Neural cell (in vitro differentiated cells): ENCODE results near the gene ADAMTS16. TPM values are rescaled to one million over a fixed set of nuclear protein-coding genes. Genes with fewer than 3 reads are reported as not detected.

Source experiments
- H2AFZ ChIP-seq: fragments of 200-600, 300-800 bp; sonication (generic), shearing (Covaris generic); 2 replicates; pipeline ENCODE4 v1.6.0; 2014; ENCODE audit warnings: low read depth, mild to moderate bottlenecking, antibody characterized with exemption, low read length, moderate library complexity
- H3F3A ChIP-seq: fragments of 200-600 bp; shearing (Covaris generic); 2 replicates; pipeline ENCODE4 v1.6.1; 2016; ENCODE audit warnings: mild to moderate bottlenecking, moderate library complexity, mixed read lengths, antibody characterized with exemption, low read length; ENCODE audit not compliant: insufficient read depth, poor library complexity, severe bottlenecking
- H3K27ac ChIP-seq: fragments of 200-600, 300-800 bp; sonication (generic), shearing (Covaris generic); 2 replicates; pipeline ENCODE4 v1.5.1; 2014; ENCODE audit warnings: mild to moderate bottlenecking, low read length, moderate library complexity
- H3K27me3 ChIP-seq: fragments of 300-800, 200-600 bp; sonication (generic), shearing (Covaris generic); 2 replicates; pipeline ENCODE4 v1.6.0; 2014; ENCODE audit warnings: mild to moderate bottlenecking, low read depth, low read length, moderate library complexity; ENCODE audit not compliant: insufficient read depth
- H3K36me3 ChIP-seq: fragments of 300-800, 200-600 bp; sonication (generic), shearing (Covaris generic); 2 replicates; pipeline ENCODE4 v1.5.1; 2014; ENCODE audit warnings: mild to moderate bottlenecking, antibody characterized with exemption, low read length, moderate library complexity; ENCODE audit not compliant: insufficient read depth
- H3K4me2 ChIP-seq: fragments of 300-800, 200-600 bp; sonication (generic), shearing (Covaris generic); 2 replicates; pipeline ENCODE4 v1.6.0; 2014; ENCODE audit warnings: mild to moderate bottlenecking, low read length
- H3K4me3 ChIP-seq: fragments of 300-800, 200-600 bp; sonication (generic), shearing (Covaris generic); 2 replicates; pipeline ENCODE4 v1.5.1; 2014; ENCODE audit warnings: mild to moderate bottlenecking, low read length, moderate library complexity
- H3K79me2 ChIP-seq: fragments of 200-600 bp; shearing (Covaris generic); replicated peaks from 2 replicates; pipeline ENCODE4 v1.6.0; 2014; ENCODE audit warnings: mild to moderate bottlenecking, low read length, moderate library complexity; ENCODE audit not compliant: insufficient read depth
- H3K9ac ChIP-seq: fragments of 300-800, 200-600 bp; sonication (generic), shearing (Covaris generic); 2 replicates; pipeline ENCODE4 v1.6.1; 2016; ENCODE audit warnings: mild to moderate bottlenecking, low read length, mixed read lengths
- H3K9me2 ChIP-seq: fragments of 200-600 bp; shearing (Covaris generic); 2 replicates; pipeline ENCODE4 v1.6.1; 2016; ENCODE audit warnings: mild to moderate bottlenecking, low read length, mixed read lengths; ENCODE audit not compliant: insufficient read depth
- H3K9me3 ChIP-seq: fragments of 200-600, 300-800 bp; sonication (generic), shearing (Covaris generic); 2 replicates; pipeline ENCODE4 v1.6.1; 2016; ENCODE audit warnings: mild to moderate bottlenecking, mixed run types, low read length, moderate library complexity, mixed read lengths
- H4K20me1 ChIP-seq: fragments of 200-600 bp; shearing (Covaris generic); 2 replicates; pipeline ENCODE4 v1.6.1; 2016; ENCODE audit warnings: mild to moderate bottlenecking, mixed run types; ENCODE audit not compliant: insufficient read depth
- EP300 ChIP-seq: fragments of 450-650 bp; conservative IDR thresholded peaks from 2 replicates; pipeline ENCODE4 v1.6.1; 2014; ENCODE audit warnings: antibody characterized with exemption, mild to moderate bottlenecking, moderate library complexity; ENCODE audit not compliant: poor library complexity, severe bottlenecking
- EZH2 ChIP-seq: fragments of 200-600, 300-800 bp; shearing (Covaris generic), sonication (generic); IDR thresholded peaks from 2 replicates; pipeline ENCODE4 v1.6.1; 2014; ENCODE audit warnings: antibody characterized with exemption, low read length, borderline replicate concordance, mild to moderate bottlenecking; ENCODE audit not compliant: insufficient read depth, poor library complexity, severe bottlenecking
- MXI1 ChIP-seq: fragments of 450-650 bp; conservative IDR thresholded peaks from 2 replicates; pipeline ENCODE4 v1.6.1; 2014; ENCODE audit warnings: antibody characterized with exemption, mild to moderate bottlenecking; ENCODE audit not compliant: poor library complexity, severe bottlenecking
- POLR2AphosphoS5 ChIP-seq: IDR thresholded peaks from 2 replicates; pipeline ENCODE4 v1.6.1; 2012
- RAD21 ChIP-seq: fragments of 450-650 bp; conservative IDR thresholded peaks from 2 replicates; pipeline ENCODE4 v1.6.1; 2014; ENCODE audit warnings: antibody characterized with exemption, mild to moderate bottlenecking, moderate library complexity
- REST ChIP-seq: IDR thresholded peaks from 2 replicates; pipeline ENCODE4 v1.6.1; 2012; ENCODE audit warnings: borderline replicate concordance
- SMC3 ChIP-seq: fragments of 450-650 bp; conservative IDR thresholded peaks from 2 replicates; pipeline ENCODE4 v1.6.1; 2014; ENCODE audit warnings: antibody characterized with exemption, mild to moderate bottlenecking, moderate library complexity; ENCODE audit not compliant: poor library complexity
- TAF1 ChIP-seq: IDR thresholded peaks from 2 replicates; pipeline ENCODE4 v1.6.1; 2012; ENCODE audit warnings: low read depth
- polyA plus RNA-seq: library from polyadenylated mRNA; depleted of rRNA; stranded (reverse); fragments of >200 nt; gene quantifications from 2 replicates; pipeline ENCODE4 v1.2.3, GENCODE V29; 2014
- TF ChIP-seq, protein P1 (sequence below): fragments of 450-650 bp; IDR thresholded peaks from 2 replicates; pipeline ENCODE4 v1.5.1; 2014; ENCODE audit warnings: antibody characterized with exemption, mild to moderate bottlenecking, moderate library complexity; ENCODE audit not compliant: poor library complexity, severe bottlenecking

The ADAMTS16 gene
- polyA plus RNA-seq, 1 donor from 2014 or later, result 1.3 TPM

DNA sequence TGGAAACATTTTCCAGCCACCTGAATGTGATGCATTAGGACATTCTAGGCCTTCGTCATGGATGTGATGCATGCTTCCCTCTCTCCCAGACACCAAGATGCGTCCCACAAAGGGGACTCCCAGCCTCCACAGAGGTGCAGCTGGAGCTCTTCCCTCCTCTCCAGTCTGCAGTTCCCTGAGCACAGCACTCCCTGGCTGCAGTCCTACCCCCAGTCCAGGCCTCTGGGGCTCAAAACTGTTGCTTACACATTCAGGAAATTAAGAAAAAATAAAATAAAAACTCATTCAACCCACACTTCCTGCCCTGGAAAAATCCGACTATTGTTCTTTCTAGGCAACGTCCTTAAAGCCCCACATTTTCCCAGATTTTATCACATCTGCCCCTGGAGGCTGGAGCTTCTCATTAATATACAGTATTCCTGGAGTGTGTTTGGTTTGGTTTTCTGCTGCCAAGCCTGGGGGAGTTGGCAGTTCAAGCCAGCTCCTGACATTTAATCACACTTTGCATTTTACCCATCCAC is 204.0 kb downstream of the ADAMTS16 start:
- no peak overlapping the region for H3K4me2 ChIP-seq
- H4K20me1 ChIP-seq, result no peaks in the 10 kb centered on the region
- TF ChIP-seq, protein P1, sequence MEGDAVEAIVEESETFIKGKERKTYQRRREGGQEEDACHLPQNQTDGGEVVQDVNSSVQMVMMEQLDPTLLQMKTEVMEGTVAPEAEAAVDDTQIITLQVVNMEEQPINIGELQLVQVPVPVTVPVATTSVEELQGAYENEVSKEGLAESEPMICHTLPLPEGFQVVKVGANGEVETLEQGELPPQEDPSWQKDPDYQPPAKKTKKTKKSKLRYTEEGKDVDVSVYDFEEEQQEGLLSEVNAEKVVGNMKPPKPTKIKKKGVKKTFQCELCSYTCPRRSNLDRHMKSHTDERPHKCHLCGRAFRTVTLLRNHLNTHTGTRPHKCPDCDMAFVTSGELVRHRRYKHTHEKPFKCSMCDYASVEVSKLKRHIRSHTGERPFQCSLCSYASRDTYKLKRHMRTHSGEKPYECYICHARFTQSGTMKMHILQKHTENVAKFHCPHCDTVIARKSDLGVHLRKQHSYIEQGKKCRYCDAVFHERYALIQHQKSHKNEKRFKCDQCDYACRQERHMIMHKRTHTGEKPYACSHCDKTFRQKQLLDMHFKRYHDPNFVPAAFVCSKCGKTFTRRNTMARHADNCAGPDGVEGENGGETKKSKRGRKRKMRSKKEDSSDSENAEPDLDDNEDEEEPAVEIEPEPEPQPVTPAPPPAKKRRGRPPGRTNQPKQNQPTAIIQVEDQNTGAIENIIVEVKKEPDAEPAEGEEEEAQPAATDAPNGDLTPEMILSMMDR, result no peak
- H2AFZ ChIP-seq, result no peak overlapping the region
- H3K27me3 ChIP-seq, result no peaks in the 10 kb centered on the region
- no peaks in the 10 kb centered on the region for H3F3A ChIP-seq
- H3K27ac ChIP-seq, result no peak overlapping the region
- no peak overlapping the region for H3K9ac ChIP-seq
- H3K9me3 ChIP-seq, result no peaks in the 10 kb centered on the region
- H3K9me2 ChIP-seq, result no peaks in the 10 kb centered on the region
- no peaks in the 10 kb centered on the region for H3K79me2 ChIP-seq
- no peaks in the 10 kb centered on the region for H3K36me3 ChIP-seq
- no peak overlapping the region for H3K4me3 ChIP-seq

- Histone ChIP-seq H4K20me1 (no peaks in the 10 kb centered on the region), H3K4me2 (no peak overlapping the region), H3K79me2 (no peaks in the 10 kb centered on the region), H3K9me2 (no peaks in the 10 kb centered on the region), H3K27me3 (no peaks in the 10 kb centered on the region), H3K9me3 (no peaks in the 10 kb centered on the region), H2AFZ (no peak overlapping the region), H3F3A (no peaks in the 10 kb centered on the region), H3K36me3 (no peaks in the 10 kb centered on the region), H3K27ac (no peak overlapping the region), H3K9ac (no peak overlapping the region), H3K4me3 (no peak overlapping the region)
- TF ChIP-seq MXI1 (no peak), TAF1 (no peak), REST (no peak), EP300 (no peak), SMC3 (no peak), EZH2 (no peak), POLR2AphosphoS5 (no peak), RAD21 (no peak)
- TF ChIP-seq, protein P1, result no peak
These were observed 204.5 kb downstream of the ADAMTS16 start for GRCh38 chr5:5344606-5345005.
